ENCODE results near the gene NES. TPM values are rescaled to one million over a fixed set of nuclear protein-coding genes. Genes with fewer than 3 reads are reported as not detected.

NES gene
- total RNA-seq, 1 donor from 2014 or later, result 94.7 TPM

DNA sequence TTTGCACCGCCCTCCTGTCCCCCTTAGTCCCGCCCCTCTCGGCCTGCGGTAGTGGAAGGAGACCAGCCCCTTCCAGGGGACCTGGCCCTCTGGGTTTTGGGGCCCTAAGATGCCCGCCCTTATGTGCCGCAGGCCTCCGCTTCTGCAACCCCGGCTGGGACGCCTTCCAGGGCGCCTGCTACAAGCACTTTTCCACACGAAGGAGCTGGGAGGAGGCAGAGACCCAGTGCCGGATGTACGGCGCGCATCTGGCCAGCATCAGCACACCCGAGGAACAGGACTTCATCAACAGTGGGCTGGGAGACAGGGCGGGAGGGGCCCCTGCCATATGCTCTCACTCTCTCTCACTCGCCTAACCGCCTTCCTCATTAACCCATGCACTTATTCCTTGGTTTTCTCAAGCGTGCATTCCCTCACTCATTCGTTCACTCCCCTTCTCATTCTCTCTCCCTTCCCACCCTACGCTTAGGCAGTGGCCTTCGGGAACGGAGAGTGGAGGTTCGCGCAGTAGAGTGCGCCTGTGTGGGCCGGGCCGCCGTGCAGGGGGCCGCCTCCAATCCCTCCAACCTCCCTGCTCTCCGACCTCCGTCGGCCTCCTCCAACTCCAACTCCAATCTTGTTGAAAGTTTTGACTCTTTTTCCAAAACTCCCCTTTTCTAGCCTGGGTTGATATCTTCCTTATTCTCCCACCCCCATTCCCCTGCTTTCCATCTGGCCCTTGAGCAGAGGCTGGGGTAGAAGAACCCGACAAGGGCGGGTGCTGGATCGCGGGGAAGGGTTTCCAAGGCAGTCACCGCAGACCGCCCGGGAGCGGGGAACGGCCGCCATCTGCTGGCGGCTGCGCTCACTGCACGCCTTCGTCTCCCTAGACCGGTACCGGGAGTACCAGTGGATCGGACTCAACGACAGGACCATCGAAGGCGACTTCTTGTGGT, 20.1 kb downstream of the NES start:
- DNase-seq (peak; percentile 90), ATAC-seq (peak; percentile 54)
- intact Hi-C loops (cut with micrococcal nuclease), result no loop called here

GRCh38 chr1:156655904-156656516, 21.2 kb downstream of the NES start:
- DNase-seq (no peak), ATAC-seq (no peak)
- intact Hi-C loops (cut with micrococcal nuclease), result no loop called here

DNA sequence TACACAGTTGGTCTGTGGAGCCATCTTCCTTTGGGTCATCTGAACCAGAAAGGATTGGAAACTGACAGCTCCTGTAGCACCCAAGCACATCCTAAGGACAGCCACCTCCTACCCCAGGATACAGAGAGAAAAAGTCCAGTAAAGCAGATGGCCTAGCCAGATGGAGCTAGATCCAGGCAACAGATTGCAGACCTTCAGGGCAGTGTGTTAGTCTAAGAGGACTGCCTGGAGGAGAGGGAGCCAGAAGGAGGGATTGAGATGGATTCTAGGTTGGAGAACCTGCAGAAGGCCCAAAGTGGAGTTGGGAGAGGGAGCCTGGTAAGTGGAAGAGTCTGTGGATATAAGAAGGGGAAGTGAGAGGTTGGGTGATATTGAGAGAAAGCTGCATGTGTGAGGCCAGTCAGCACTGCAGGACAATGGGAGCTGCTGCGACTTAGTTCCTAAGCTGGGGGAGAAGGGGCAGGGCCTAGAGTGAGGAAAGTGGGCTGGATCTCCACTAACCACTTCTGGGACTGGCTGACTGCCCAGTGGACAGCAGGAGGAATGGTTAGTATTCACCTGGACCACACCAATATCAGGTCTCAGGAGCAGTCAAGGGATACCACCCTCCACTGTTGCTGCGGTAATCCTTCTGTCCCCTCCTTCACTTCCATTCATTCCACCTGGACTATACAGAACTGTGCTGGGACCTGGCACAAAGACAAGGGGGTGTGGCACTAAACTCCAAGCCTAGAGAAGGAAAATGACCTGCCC, 21.9 kb downstream of the NES start:
- no peak for DNase-seq
- ATAC-seq, result no peak
- intact Hi-C loops (cut with micrococcal nuclease), result no loop called here

- DNase-seq, result no peak
- intact Hi-C loops (cut with micrococcal nuclease), result no loop called here
- no peak for ATAC-seq
Measured at GRCh38 chr1:156654700-156655099, 22.5 kb downstream of the NES start.

DNA sequence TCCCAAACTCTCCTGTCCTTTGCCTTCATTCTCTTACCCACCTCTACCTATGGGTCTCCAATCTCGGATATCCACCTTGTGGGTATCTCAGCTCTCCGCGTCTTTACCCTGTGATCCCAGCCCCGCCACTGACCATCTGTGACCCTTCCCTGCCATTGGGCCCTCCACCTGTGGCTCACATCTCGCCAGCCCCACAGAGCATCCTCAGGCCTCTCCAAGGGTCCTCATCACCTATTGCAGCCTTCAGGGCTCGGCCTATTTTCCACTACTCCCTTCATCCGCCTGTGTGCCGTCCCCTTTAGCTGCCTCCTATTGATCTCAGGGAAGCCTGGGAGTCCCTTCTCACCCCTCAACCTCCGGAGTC, 24.2 kb downstream of the NES start:
- DNase-seq, result no peak
- ATAC-seq, result no peak
- intact Hi-C loops (cut with micrococcal nuclease), result no loop called here

DNA sequence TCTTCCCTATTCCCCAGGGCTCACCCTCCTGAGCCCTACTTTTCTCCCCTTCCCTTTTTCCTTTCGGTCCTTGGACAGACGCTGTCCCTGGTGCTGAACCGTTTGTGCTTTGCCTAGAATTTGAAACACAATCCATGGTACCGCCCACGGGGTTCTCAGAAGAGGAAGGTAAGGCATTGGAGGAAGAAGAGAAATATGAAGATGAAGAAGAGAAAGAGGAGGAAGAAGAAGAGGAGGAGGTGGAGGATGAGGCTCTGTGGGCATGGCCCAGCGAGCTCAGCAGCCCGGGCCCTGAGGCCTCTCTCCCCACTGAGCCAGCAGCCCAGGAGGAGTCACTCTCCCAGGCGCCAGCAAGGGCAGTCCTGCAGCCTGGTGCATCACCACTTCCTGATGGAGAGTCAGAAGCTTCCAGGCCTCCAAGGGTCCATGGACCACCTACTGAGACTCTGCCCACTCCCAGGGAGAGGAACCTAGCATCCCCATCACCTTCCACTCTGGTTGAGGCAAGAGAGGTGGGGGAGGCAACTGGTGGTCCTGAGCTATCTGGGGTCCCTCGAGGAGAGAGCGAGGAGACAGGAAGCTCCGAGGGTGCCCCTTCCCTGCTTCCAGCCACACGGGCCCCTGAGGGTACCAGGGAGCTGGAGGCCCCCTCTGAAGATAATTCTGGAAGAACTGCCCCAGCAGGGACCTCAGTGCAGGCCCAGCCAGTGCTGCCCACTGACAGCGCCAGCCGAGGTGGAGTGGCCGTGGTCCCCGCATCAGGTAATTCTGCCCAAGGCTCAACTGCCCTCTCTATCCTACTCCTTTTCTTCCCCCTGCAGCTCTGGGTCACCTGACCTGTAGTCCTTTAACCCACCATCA, 24.8 kb downstream of the NES start:
- ATAC-seq (no peak), DNase-seq (no peak)
- intact Hi-C loops (cut with micrococcal nuclease), result no loop called here

- DNase-seq (no peak), ATAC-seq (no peak)
- intact Hi-C loops (cut with micrococcal nuclease), result no loop called here
Measured at GRCh38 chr1:156648951-156649350, 28.3 kb downstream of the NES start.

DNA sequence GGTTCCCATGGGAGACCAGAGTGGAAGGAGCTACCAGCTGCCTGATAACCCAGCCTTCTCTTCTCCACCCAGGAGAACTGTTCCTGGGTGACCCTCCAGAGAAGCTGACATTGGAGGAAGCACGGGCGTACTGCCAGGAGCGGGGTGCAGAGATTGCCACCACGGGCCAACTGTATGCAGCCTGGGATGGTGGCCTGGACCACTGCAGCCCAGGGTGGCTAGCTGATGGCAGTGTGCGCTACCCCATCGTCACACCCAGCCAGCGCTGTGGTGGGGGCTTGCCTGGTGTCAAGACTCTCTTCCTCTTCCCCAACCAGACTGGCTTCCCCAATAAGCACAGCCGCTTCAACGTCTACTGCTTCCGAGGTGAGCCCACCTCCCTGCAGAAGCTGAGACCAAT, 28.7 kb downstream of the NES start:
- intact Hi-C loops (cut with micrococcal nuclease), result no loop called here
- no peak for ATAC-seq
- no peak for DNase-seq

GRCh38 chr1:156647351-156647750, 29.9 kb downstream of the NES start:
- DNase-seq (no peak), ATAC-seq (no peak)
- intact Hi-C loops (cut with micrococcal nuclease), result no loop called here

DNA sequence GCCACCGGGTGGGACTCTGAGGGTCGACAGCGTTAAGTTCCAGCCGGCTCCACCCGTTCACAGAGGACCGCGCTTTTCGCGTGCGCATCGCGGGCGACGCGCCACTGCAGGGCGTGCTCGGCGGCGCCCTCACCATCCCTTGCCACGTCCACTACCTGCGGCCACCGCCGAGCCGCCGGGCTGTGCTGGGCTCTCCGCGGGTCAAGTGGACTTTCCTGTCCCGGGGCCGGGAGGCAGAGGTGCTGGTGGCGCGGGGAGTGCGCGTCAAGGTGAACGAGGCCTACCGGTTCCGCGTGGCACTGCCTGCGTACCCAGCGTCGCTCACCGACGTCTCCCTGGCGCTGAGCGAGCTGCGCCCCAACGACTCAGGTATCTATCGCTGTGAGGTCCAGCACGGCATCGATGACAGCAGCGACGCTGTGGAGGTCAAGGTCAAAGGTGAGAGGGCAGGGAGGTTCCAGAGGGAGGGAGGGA, 30.4 kb downstream of the NES start:
- no peak for DNase-seq
- no peak for ATAC-seq
- intact Hi-C loops (cut with micrococcal nuclease), result no loop called here

- DNase-seq (no peak), ATAC-seq (no peak)
- intact Hi-C loops (cut with micrococcal nuclease), result no loop called here
Measured at GRCh38 chr1:156645666-156646065, 31.5 kb downstream of the NES start.

GRCh38 chr1:156645056-156645455, 32.2 kb downstream of the NES start:
- no peak for DNase-seq
- ATAC-seq, result no peak
- intact Hi-C loops (cut with micrococcal nuclease), result no loop called here

DNA sequence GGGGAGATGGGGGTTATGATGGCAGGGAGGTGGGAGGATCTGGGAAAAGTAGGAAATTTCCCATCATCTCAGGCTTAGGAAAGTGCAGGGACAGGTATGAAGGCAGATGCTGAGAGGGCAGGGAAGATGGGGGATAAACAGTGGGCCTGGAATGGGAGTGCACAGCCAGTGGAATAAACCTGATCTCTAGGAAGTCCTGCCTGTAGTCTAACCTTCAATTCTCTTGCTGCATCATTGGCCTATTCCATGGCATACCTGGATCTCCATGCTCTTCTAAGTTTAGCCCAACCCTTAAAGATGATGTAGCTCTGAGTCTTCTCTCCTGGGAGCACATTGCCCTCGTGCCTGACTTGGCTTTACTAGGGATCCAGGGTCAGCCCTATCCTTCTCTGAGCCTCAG, 32.6 kb downstream of the NES start:
- intact Hi-C loops (cut with micrococcal nuclease), result no loop called here
- ATAC-seq (no peak), DNase-seq (no peak)

GRCh38 chr1:156644146-156644545, 33.1 kb downstream of the NES start:
- intact Hi-C loops (cut with micrococcal nuclease), result no loop called here
- DNase-seq (no peak), ATAC-seq (no peak)

GRCh38 chr1:156643778-156644092, 33.5 kb downstream of the NES start:
- DNase-seq, result no peak
- intact Hi-C loops (cut with micrococcal nuclease), result no loop called here
- ATAC-seq, result no peak

- DNase-seq (no peak), ATAC-seq (no peak)
- intact Hi-C loops (cut with micrococcal nuclease), result no loop called here
Measured at GRCh38 chr1:156643049-156643777, 34.0 kb downstream of the NES start.

DNA sequence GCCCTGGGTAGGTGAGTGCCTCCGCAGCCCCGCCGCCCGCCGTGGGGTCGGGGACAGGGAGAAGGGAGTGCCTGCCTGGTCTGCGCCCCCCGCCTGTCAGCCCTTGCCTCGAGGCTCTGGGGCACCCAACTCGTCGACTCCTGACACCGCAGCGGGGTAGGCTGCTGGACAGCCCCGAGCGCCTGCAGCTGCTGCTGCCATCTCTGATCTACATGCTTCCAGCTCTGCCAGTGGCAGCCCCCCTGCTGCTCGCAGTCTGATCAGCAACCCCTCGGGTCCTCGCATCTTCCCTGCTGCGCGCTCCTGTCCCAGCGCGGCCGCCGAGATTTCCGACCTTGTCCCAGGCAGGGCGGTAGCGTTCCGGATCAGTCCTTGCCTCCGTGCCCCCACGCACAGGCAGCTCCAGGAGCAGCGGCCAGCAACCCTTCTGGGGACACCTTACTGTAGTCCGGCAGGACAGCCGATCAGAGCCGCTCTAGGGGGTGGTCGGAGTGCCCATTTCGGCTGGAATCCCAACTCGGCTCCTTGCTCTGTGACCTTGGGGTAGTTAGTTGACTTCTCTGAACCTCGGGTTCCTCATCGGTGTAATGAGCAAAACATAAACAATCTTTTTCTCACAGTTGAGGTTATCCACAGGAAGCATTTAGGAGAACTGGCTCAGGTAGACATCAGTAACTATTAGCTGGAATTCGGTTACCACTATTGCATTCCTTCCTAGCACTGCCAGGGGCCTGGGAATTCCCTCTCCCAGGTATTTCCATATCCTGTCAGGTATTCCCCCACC, 34.8 kb downstream of the NES start:
- peak; percentile 23 for ATAC-seq

GRCh38 chr1:156641761-156642264, 35.4 kb downstream of the NES start, which contains the start of gene BCAN:
Gene BCAN (plus strand): TSS chr1:156642117. CDS start chr1:156646055, 3,938 bp downstream.
- ATAC-seq, result peak; percentile 82
- intact Hi-C loops (cut with micrococcal nuclease), result no loop called here
- DNase-seq, result peak; percentile 52

More for the DNA sequence above, 34.8 kb downstream of the NES start:
- DNase-seq, result no peak
- intact Hi-C loops (cut with micrococcal nuclease), result no loop called here

All from left ventricle myocardium superior (tissue), 1 donor.